ENCODE data around the gene PHRF1. TPM values are rescaled to one million over a fixed set of nuclear protein-coding genes. Genes with fewer than 3 reads are reported as not detected.

Gene PHRF1
- total RNA-seq, 1 experiment from 2014 or later, result 43.9 TPM

DNA sequence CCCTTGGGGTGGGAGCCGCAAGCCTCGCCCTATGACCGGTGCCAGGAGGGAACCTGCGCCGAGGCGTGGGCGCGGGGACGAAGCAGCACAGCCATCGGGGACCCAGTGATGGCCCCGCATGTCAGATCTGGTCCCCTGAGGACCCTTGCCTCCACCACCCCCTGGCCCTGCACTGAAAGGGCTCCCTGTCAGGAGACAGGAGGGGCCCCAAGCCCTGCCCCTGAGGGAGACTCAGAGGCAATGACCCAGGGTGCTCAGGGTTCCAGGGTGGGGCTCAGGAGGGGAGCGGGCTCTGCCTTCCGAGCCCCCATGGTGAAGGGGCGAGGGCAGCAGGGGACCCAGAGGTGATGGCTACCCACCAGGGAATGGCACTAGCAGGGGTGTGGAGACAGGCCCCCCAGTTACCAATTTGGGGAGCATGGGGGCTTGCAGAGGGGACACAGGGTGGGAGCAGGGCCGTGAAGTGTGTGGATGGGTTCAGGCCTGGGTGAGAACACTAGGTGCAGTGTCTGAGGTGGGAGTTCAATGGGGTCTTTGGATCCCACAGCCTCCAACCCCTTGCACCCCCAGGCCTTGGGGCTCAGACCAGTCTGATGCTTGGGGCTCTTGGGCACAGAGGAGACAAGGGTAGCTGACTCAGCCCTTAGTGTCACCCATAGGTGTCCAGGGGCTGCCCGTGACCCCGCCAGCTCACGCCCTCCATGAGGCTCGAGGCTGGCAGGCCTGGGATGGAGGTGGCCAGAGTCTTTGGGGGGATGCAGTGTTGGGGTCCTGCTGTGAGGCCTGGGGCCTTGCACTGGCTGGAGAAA lies 38.4 kb upstream of the PHRF1 start:
- H3K27ac Mint-ChIP-seq (ENCODE audit: unreplicated experiment), result peak overlapping the region; percentile 88
- no peaks in the 10 kb centered on the region for H3K27me3 Mint-ChIP-seq (ENCODE audit: insufficient read depth, unreplicated experiment)
- intact Hi-C loops (cut with micrococcal nuclease; ENCODE audit: unreplicated experiment), result loop anchor here (2.0 kb wide), 1 partner anchor 31 kb away; the partner anchor contains the start of gene RNH1
- ChIA-PET POLR2A (no interaction called here), CTCF (no interaction called here)
- DNase-seq, result peak; percentile 5 to 34
- TF ChIP-seq, protein P1, sequence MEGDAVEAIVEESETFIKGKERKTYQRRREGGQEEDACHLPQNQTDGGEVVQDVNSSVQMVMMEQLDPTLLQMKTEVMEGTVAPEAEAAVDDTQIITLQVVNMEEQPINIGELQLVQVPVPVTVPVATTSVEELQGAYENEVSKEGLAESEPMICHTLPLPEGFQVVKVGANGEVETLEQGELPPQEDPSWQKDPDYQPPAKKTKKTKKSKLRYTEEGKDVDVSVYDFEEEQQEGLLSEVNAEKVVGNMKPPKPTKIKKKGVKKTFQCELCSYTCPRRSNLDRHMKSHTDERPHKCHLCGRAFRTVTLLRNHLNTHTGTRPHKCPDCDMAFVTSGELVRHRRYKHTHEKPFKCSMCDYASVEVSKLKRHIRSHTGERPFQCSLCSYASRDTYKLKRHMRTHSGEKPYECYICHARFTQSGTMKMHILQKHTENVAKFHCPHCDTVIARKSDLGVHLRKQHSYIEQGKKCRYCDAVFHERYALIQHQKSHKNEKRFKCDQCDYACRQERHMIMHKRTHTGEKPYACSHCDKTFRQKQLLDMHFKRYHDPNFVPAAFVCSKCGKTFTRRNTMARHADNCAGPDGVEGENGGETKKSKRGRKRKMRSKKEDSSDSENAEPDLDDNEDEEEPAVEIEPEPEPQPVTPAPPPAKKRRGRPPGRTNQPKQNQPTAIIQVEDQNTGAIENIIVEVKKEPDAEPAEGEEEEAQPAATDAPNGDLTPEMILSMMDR (IDR thresholded peaks at IDR 0.05; ENCODE audit: insufficient read depth in 1 of 2, low read depth in 1 of 2, low read length in 1 of 2, severe bottlenecking in 1 of 2, unreplicated experiment in 1 of 2), result peak in 1 of 2 experiments; percentile 0
- H3K9me3 ChIP-seq, result no peaks in the 10 kb centered on the region
- no peaks in the 10 kb centered on the region for H3K9me3 Mint-ChIP-seq (ENCODE audit: unreplicated experiment)
- H3K36me3 ChIP-seq (ENCODE audit: control insufficient read depth, insufficient read depth, low read length), result peaks cover 1% of the 10 kb centered on the region
- H3K36me3 Mint-ChIP-seq (ENCODE audit: insufficient read depth, unreplicated experiment), result peaks cover 35% of the 10 kb centered on the region
- H3K4me3 Mint-ChIP-seq (ENCODE audit: unreplicated experiment), result peak overlapping the region; percentile 88
- no peaks in the 10 kb centered on the region for H3K4me1 Mint-ChIP-seq (ENCODE audit: low read depth, unreplicated experiment)
- peak overlapping the region; percentile 66 for H3K4me3 ChIP-seq (ENCODE audit: low read depth, low read length)
- H3K27me3 ChIP-seq (replicated peaks; ENCODE audit: control insufficient read depth, insufficient read depth, low read length), result no peaks in the 10 kb centered on the region
- peaks cover 9% of the 10 kb centered on the region; the same call in 1 of the 2 replicates for H3K4me1 ChIP-seq
- BruUV-seq (replicated peaks), result no TSS peak

DNA sequence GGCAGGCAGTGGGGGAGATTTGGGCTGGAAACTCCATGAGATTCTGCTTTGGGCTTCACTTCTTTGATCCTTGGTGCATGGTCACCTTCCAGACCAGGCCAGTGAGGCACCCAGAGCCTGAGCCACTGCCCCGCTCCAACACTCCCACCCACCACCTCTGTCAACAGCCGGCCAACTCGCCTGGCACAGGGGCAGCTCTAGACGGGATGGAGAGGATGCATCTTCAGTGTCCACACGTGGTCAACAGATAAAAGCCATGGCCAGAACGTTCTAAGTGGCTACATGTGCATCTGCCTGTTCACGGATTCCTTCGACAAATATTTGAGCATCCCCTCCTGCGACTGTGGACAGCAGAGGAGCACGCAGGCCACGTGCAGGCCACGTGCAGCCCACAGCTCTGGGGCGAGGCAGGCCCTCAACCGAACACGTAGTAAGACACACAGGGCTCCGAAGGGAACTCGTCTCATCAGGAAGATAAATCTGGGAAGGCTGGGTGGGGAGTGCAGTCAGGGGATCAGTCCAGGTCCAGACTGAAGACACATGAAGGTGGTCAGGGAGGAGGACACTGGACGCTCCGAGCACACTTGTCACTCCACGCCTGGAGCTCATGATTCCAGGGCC lies 37.7 kb upstream of the PHRF1 start:
- POLR2A ChIA-PET, result no interaction called here
- no TSS peak for BruUV-seq (replicated peaks)
- no peaks in the 10 kb centered on the region for H3K27me3 Mint-ChIP-seq (ENCODE audit: insufficient read depth, unreplicated experiment)
- CTCF ChIA-PET, result interaction anchor here (0.6 kb wide), 1 partner anchor 157 kb away, joined by 5 read pairs; the partner anchor contains the start of gene TMEM80
- no peaks in the 10 kb centered on the region for H3K27me3 ChIP-seq (replicated peaks; ENCODE audit: control insufficient read depth, insufficient read depth, low read length)
- TF ChIP-seq, protein P1 (IDR thresholded peaks at IDR 0.05; ENCODE audit: insufficient read depth in 1 of 2, low read depth in 1 of 2, low read length in 1 of 2, severe bottlenecking in 1 of 2, unreplicated experiment in 1 of 2), result no peak
- DNase-seq, result no peak
- H3K4me1 Mint-ChIP-seq (ENCODE audit: low read depth, unreplicated experiment), result no peaks in the 10 kb centered on the region
- peaks cover 1% of the 10 kb centered on the region for H3K36me3 ChIP-seq (ENCODE audit: control insufficient read depth, insufficient read depth, low read length)
- no peaks in the 10 kb centered on the region for H3K9me3 ChIP-seq
- H3K36me3 Mint-ChIP-seq (ENCODE audit: insufficient read depth, unreplicated experiment), result peaks cover 34% of the 10 kb centered on the region
- H3K9me3 Mint-ChIP-seq (ENCODE audit: unreplicated experiment), result no peaks in the 10 kb centered on the region
- intact Hi-C loops (cut with micrococcal nuclease; ENCODE audit: unreplicated experiment), result no loop called here
- no peak overlapping the region for H3K4me3 ChIP-seq (ENCODE audit: low read depth, low read length)
- H3K4me3 Mint-ChIP-seq (ENCODE audit: unreplicated experiment), result peak overlapping the region; percentile 88
- peak overlapping the region; percentile 88 for H3K27ac Mint-ChIP-seq (ENCODE audit: unreplicated experiment)
- peaks cover 9% of the 10 kb centered on the region; the same call in 1 of the 2 replicates for H3K4me1 ChIP-seq

DNA sequence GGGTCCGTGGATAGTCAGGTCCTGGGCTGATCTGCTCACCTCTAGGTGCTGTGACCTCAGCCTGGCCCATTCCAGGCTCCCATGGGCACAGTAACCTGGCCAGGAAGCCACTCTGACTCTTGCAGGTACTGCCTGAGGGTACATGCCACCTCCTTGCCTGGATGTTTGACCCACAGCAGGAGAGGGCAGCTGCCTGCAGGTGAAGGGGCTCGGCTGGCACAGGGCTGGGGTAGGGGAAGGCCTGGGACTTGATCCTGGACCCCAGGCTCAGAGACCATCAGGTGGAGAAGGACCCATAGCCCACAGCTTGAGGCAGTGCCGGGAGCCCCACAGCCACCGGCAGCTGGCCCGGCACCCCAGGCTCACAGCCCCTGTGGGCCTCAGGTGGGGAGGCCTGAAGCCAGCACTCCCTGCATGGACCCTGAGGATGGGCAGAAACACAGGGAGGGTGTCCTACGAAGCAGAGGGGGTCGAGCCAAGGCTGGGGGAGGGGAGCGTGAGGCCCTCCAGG lies 36.2 kb upstream of the PHRF1 start:
- Mint-ChIP-seq H3K4me1 (ENCODE audit: low read depth, unreplicated experiment) (no peaks in the 10 kb centered on the region), H3K27me3 (ENCODE audit: insufficient read depth, unreplicated experiment) (no peaks in the 10 kb centered on the region), H3K36me3 (ENCODE audit: insufficient read depth, unreplicated experiment) (peaks cover 21% of the 10 kb centered on the region), H3K27ac (ENCODE audit: unreplicated experiment) (no peak overlapping the region), H3K4me3 (ENCODE audit: unreplicated experiment) (no peak overlapping the region), H3K9me3 (ENCODE audit: unreplicated experiment) (no peaks in the 10 kb centered on the region)
- CTCF ChIA-PET, result no interaction called here
- DNase-seq, result peak in 1 of 2 experiments; percentile 34
- no peaks in the 10 kb centered on the region for H3K9me3 ChIP-seq
- H3K4me1 ChIP-seq, result peaks cover 9% of the 10 kb centered on the region; the same call in 1 of the 2 replicates
- TF ChIP-seq, protein P1 (IDR thresholded peaks at IDR 0.05; ENCODE audit: insufficient read depth in 1 of 2, low read depth in 1 of 2, low read length in 1 of 2, severe bottlenecking in 1 of 2, unreplicated experiment in 1 of 2), result no peak
- BruUV-seq (replicated peaks), result no TSS peak
- no peaks in the 10 kb centered on the region for H3K27me3 ChIP-seq (replicated peaks; ENCODE audit: control insufficient read depth, insufficient read depth, low read length)
- POLR2A ChIA-PET, result no interaction called here
- intact Hi-C loops (cut with micrococcal nuclease; ENCODE audit: unreplicated experiment), result no loop called here
- no peaks in the 10 kb centered on the region for H3K36me3 ChIP-seq (ENCODE audit: control insufficient read depth, insufficient read depth, low read length)
- no peak overlapping the region for H3K4me3 ChIP-seq (ENCODE audit: low read depth, low read length)

All from Caco-2 (cell line).